HepG2 (cell line): ENCODE data around the gene ZDHHC7. TPM values are rescaled to one million over a fixed set of nuclear protein-coding genes. Genes with fewer than 3 reads are reported as not detected.

Experiments used
- DPF2 ChIP-seq: sonication (generic); formaldehyde crosslinking; IDR thresholded peaks from 2 replicates; pipeline ENCODE4 v1.4.0; 2020; ENCODE audit warnings: mild to moderate bottlenecking, low read depth, missing genetic modification reagents, borderline replicate concordance
- EP300 ChIP-seq, 3 experiments: sonication (generic) in 1 of 3; formaldehyde crosslinking in 1 of 3; IDR thresholded peaks; 2 replicates each; pipeline versions ENCODE4 v1.5.1 to v1.6.1; 2011 to 2020; ENCODE audit warnings: low read depth in 2 of 3, low read length in 2 of 3, borderline replicate concordance in 1 of 3, improper control_type of control experiment in 1 of 3, mild to moderate bottlenecking in 1 of 3, missing genetic modification reagents in 1 of 3, moderate library complexity in 1 of 3
- FOSL2 ChIP-seq: sonication (generic); formaldehyde crosslinking; IDR thresholded peaks from 2 replicates; pipeline ENCODE4 v1.4.0; 2020; ENCODE audit warnings: missing genetic modification reagents
- PBX2 ChIP-seq: IDR thresholded peaks from 2 replicates; pipeline ENCODE4 v1.6.1; 2016; ENCODE audit warnings: control low read depth
- ZNF350 ChIP-seq: sonication (generic); formaldehyde crosslinking; IDR thresholded peaks from 2 replicates; pipeline ENCODE4 v1.4.0; 2020; ENCODE audit warnings: mild to moderate bottlenecking, low read depth, missing genetic modification reagents, borderline replicate concordance
- polyA plus RNA-seq, 8 experiments: library from polyadenylated mRNA; depleted of rRNA in 3 of 8; stranded (reverse) in 7 of 8; unstranded in 1 of 8; fragments of >200 nt; fragmentation: Illumina TruSeq in 4 of 8; extraction: Trizol in 4 of 8; gene quantifications; 2 replicates each; pipeline versions ENCODE4 v1.2.1 to v1.2.3, GENCODE V29; 2011 to 2016; ENCODE audit warnings: low read depth in 4 of 8, missing spikeins in 1 of 8, mixed read lengths in 1 of 8; ENCODE audit not compliant: insufficient read depth in 1 of 8
- total RNA-seq, 5 experiments: library from RNA; depleted of rRNA; stranded (reverse); fragments of >200 nt; fragmentation: Illumina TruSeq; extraction: Trizol; gene quantifications; 2 replicates each; pipeline ENCODE4 v1.2.3, GENCODE V29; 2016; ENCODE audit warnings: low read depth in 1 of 5
- TF ChIP-seq, protein P1 (sequence below), 2 experiments: sonication (generic) in 1 of 2; formaldehyde crosslinking in 1 of 2; IDR thresholded peaks; 2 replicates each; pipeline versions ENCODE4 v1.6.1 to v1.9.0; 2014 to 2022; ENCODE audit warnings: antibody characterized with exemption in 1 of 2, borderline replicate concordance in 1 of 2, inconsistent platforms in 1 of 2, low read depth in 1 of 2, missing genetic modification reagents in 1 of 2
- TF ChIP-seq, protein P2 (sequence below): sonication (generic); formaldehyde crosslinking; IDR thresholded peaks from 2 replicates; pipeline ENCODE4 v1.4.0; 2020; ENCODE audit warnings: missing genetic modification reagents
- TF ChIP-seq, protein P3 (sequence below): sonication (generic); formaldehyde crosslinking; IDR thresholded peaks from 2 replicates; pipeline ENCODE4 v1.4.0; 2020; ENCODE audit warnings: missing genetic modification reagents, borderline replicate concordance
- TF ChIP-seq, protein P4 (sequence below): IDR thresholded peaks from 2 replicates; pipeline ENCODE4 v1.6.1; 2016; ENCODE audit warnings: mild to moderate bottlenecking

ZDHHC7 gene
- total and polyA plus RNA-seq, 2 of the 13 experiments (the other 11 are each of a cell fraction or from before 2014, with no cell fraction given): 46.8 to 67.6 TPM

DNA sequence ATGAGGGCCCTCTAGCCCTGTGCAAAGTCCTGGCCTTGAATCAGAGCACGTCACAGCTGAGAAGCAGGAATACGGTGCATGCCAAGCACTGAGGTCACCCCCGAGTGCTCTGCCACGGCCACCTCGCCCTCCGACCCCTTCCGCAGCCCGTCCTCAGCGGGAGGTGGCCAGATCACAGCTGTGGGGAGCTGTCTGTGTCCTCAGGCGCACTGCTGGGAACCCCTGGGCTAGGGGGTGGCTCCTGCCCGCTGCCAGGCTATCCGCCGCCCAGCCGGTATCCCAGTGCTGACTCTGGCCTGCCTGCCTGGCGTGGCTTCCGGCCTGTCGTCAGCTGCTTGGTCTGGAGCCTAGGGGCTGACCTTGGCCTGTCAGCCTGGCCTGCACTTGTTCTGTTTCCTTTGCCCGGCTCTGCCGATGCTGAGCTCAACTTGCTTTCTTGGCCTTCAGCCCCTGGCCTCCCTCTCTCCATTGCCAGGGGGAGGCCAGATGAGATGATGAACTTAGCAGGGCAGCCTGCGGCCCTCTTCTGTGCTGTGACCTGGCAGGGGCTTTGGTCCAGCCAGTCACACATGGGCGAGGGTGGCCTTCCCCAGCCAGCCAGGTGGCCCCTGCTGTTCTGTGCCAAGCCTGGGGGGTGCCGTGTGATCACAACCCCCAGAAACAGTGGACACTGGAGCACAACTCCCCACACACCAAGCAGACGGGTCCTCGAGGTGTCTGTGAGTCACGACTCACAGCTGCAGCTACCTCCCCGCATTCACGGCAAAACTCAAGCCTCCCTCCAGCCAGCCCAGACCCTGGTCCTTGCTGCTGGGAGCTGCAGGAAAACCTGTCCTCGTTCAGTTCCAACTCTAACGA, 77.3 kb downstream of the ZDHHC7 start (continued):
- TF ChIP-seq, protein P1, sequence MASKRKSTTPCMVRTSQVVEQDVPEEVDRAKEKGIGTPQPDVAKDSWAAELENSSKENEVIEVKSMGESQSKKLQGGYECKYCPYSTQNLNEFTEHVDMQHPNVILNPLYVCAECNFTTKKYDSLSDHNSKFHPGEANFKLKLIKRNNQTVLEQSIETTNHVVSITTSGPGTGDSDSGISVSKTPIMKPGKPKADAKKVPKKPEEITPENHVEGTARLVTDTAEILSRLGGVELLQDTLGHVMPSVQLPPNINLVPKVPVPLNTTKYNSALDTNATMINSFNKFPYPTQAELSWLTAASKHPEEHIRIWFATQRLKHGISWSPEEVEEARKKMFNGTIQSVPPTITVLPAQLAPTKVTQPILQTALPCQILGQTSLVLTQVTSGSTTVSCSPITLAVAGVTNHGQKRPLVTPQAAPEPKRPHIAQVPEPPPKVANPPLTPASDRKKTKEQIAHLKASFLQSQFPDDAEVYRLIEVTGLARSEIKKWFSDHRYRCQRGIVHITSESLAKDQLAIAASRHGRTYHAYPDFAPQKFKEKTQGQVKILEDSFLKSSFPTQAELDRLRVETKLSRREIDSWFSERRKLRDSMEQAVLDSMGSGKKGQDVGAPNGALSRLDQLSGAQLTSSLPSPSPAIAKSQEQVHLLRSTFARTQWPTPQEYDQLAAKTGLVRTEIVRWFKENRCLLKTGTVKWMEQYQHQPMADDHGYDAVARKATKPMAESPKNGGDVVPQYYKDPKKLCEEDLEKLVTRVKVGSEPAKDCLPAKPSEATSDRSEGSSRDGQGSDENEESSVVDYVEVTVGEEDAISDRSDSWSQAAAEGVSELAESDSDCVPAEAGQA (IDR thresholded peaks at IDR 0.05; ENCODE audit: low read depth): 0 out of 2 replicates have a peak, but pooled peaks have one; percentile 49
- TF ChIP-seq, protein P1 (CRISPR knock-in tag; IDR thresholded peaks at IDR 0.05; ENCODE audit: borderline replicate concordance): no peak
- 0 out of 2 replicates have a peak, but pooled peaks have one; percentile 35 for TF ChIP-seq PBX2 (CRISPR knock-in tag)
- TF ChIP-seq, protein P2, sequence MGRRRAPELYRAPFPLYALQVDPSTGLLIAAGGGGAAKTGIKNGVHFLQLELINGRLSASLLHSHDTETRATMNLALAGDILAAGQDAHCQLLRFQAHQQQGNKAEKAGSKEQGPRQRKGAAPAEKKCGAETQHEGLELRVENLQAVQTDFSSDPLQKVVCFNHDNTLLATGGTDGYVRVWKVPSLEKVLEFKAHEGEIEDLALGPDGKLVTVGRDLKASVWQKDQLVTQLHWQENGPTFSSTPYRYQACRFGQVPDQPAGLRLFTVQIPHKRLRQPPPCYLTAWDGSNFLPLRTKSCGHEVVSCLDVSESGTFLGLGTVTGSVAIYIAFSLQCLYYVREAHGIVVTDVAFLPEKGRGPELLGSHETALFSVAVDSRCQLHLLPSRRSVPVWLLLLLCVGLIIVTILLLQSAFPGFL (CRISPR knock-in tag): no peak
- TF ChIP-seq, protein P3, sequence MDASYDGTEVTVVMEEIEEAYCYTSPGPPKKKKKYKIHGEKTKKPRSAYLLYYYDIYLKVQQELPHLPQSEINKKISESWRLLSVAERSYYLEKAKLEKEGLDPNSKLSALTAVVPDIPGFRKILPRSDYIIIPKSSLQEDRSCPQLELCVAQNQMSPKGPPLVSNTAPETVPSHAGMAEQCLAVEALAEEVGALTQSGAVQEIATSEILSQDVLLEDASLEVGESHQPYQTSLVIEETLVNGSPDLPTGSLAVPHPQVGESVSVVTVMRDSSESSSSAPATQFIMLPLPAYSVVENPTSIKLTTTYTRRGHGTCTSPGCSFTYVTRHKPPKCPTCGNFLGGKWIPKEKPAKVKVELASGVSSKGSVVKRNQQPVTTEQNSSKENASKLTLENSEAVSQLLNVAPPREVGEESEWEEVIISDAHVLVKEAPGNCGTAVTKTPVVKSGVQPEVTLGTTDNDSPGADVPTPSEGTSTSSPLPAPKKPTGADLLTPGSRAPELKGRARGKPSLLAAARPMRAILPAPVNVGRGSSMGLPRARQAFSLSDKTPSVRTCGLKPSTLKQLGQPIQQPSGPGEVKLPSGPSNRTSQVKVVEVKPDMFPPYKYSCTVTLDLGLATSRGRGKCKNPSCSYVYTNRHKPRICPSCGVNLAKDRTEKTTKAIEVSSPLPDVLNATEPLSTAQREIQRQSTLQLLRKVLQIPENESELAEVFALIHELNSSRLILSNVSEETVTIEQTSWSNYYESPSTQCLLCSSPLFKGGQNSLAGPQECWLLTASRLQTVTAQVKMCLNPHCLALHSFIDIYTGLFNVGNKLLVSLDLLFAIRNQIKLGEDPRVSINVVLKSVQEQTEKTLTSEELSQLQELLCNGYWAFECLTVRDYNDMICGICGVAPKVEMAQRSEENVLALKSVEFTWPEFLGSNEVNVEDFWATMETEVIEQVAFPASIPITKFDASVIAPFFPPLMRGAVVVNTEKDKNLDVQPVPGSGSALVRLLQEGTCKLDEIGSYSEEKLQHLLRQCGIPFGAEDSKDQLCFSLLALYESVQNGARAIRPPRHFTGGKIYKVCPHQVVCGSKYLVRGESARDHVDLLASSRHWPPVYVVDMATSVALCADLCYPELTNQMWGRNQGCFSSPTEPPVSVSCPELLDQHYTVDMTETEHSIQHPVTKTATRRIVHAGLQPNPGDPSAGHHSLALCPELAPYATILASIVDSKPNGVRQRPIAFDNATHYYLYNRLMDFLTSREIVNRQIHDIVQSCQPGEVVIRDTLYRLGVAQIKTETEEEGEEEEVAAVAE (CRISPR knock-in tag): no peak
- no peak for TF ChIP-seq EP300 (IDR thresholded peaks at IDR 0.05; ENCODE audit: low read depth in 2 of 2, low read length in 2 of 2)
- TF ChIP-seq EP300 (CRISPR knock-in tag; IDR thresholded peaks at IDR 0.05; ENCODE audit: borderline replicate concordance): no peak
- TF ChIP-seq, protein P4, sequence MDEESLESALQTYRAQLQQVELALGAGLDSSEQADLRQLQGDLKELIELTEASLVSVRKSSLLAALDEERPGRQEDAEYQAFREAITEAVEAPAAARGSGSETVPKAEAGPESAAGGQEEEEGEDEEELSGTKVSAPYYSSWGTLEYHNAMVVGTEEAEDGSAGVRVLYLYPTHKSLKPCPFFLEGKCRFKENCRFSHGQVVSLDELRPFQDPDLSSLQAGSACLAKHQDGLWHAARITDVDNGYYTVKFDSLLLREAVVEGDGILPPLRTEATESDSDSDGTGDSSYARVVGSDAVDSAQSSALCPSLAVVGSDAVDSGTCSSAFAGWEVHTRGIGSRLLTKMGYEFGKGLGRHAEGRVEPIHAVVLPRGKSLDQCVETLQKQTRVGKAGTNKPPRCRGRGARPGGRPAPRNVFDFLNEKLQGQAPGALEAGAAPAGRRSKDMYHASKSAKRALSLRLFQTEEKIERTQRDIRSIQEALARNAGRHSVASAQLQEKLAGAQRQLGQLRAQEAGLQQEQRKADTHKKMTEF (CRISPR knock-in tag): peak; percentile 65; the same call in 1 of the 2 replicates
- peak; percentile 46 for TF ChIP-seq FOSL2 (CRISPR knock-in tag)
- peak; percentile 75 for TF ChIP-seq ZNF350 (CRISPR knock-in tag)
- peak; percentile 72; the same call in 1 of the 2 replicates for TF ChIP-seq DPF2
